KMS-11 (cell line): ENCODE data around the gene PAX9.
A peak's percentile ranks its signal among the peaks of the same experiment; 100 is the strongest.

Experiments used
- H2AFZ ChIP-seq: fragments of 200-600 bp; sonication (generic); 2 replicates; pipeline ENCODE4 v1.6.1; 2016; ENCODE audit warnings: antibody characterized with exemption, mixed run types, low read depth
- H3K27ac ChIP-seq: fragments of 200-600 bp; sonication (generic); 2 replicates; pipeline ENCODE4 v1.6.1; 2016; ENCODE audit warnings: mild to moderate bottlenecking, mixed run types
- H3K27me3 ChIP-seq: fragments of 200-600 bp; sonication (generic); 2 replicates; pipeline ENCODE4 v1.6.1; 2017; ENCODE audit warnings: mild to moderate bottlenecking, low read depth, mixed run types, moderate library complexity; ENCODE audit not compliant: insufficient read depth
- H3K36me3 ChIP-seq: fragments of 200-600 bp; sonication (generic); 2 replicates; pipeline ENCODE4 v1.6.1; 2017; ENCODE audit warnings: mild to moderate bottlenecking, mixed run types; ENCODE audit not compliant: insufficient read depth
- H3K4me1 ChIP-seq: fragments of 200-600 bp; sonication (generic); 2 replicates; pipeline ENCODE4 v1.6.1; 2016; ENCODE audit warnings: mild to moderate bottlenecking, low read depth, mixed run types; ENCODE audit not compliant: poor library complexity, severe bottlenecking
- H3K4me2 ChIP-seq: fragments of 200-600 bp; sonication (generic); 2 replicates; pipeline ENCODE4 v1.7.0; 2016; ENCODE audit warnings: mild to moderate bottlenecking, mixed run types
- H3K4me3 ChIP-seq: fragments of 200-600 bp; sonication (generic); IDR thresholded peaks from 2 replicates; pipeline ENCODE4 v1.6.1; 2017; ENCODE audit warnings: low read depth, low read length, mixed read lengths; ENCODE audit not compliant: insufficient read depth
- H3K79me2 ChIP-seq: fragments of 200-600 bp; sonication (generic); 2 replicates; pipeline ENCODE4 v1.6.1; 2016; ENCODE audit warnings: low read depth, mixed run types; ENCODE audit not compliant: insufficient read depth
- H3K9ac ChIP-seq: fragments of 200-600 bp; sonication (generic); 2 replicates; pipeline ENCODE4 v1.6.1; 2016; ENCODE audit warnings: mild to moderate bottlenecking, mixed run types
- H4K20me1 ChIP-seq: fragments of 200-600 bp; sonication (generic); 2 replicates; pipeline ENCODE4 v1.6.1; 2016; ENCODE audit warnings: mild to moderate bottlenecking, mixed run types; ENCODE audit not compliant: insufficient read depth
- CTCF ChIP-seq: fragments of 200-600 bp; sonication (generic); conservative IDR thresholded peaks from 2 replicates; pipeline ENCODE4 v1.6.1; 2017; ENCODE audit warnings: low read depth, mild to moderate bottlenecking, antibody characterized with exemption, low read length, moderate library complexity, mixed read lengths

PAX9 gene

GRCh38 chr14:36657399-36658122 is 4.1 kb upstream of the PAX9 start:
- Histone ChIP-seq H3K9ac (no peak overlapping the region), H3K36me3 (no peaks in the 10 kb centered on the region), H2AFZ (peak overlapping the region; percentile 14; the same call in 1 of the 2 replicates), H3K27ac (no peak overlapping the region), H3K4me1 (no peaks in the 10 kb centered on the region), H3K27me3 (no peaks in the 10 kb centered on the region), H3K4me2 (peak overlapping the region; percentile 21; the same call in 1 of the 2 replicates), H3K79me2 (no peaks in the 10 kb centered on the region), H4K20me1 (no peaks in the 10 kb centered on the region), H3K4me3 (no peak overlapping the region)
- TF ChIP-seq CTCF = no peak

GRCh38 chr14:36658123-36659009 is 3.3 kb upstream of the PAX9 start:
- no peaks in the 10 kb centered on the region for H3K4me1 ChIP-seq
- no peak overlapping the region for H3K27ac ChIP-seq
- H3K79me2 ChIP-seq = no peaks in the 10 kb centered on the region
- no peak overlapping the region for H3K4me3 ChIP-seq
- TF ChIP-seq CTCF = no peak
- H3K9ac ChIP-seq = no peak overlapping the region
- H3K36me3 ChIP-seq = no peaks in the 10 kb centered on the region
- no peak overlapping the region for H3K4me2 ChIP-seq
- no peaks in the 10 kb centered on the region for H3K27me3 ChIP-seq
- H2AFZ ChIP-seq = no peak overlapping the region
- H4K20me1 ChIP-seq = no peaks in the 10 kb centered on the region

- H3K27ac ChIP-seq = no peak overlapping the region
- no peak overlapping the region for H3K9ac ChIP-seq
- TF ChIP-seq CTCF = no peak
- H3K4me3 ChIP-seq = no peak overlapping the region
- H3K79me2 ChIP-seq = no peaks in the 10 kb centered on the region
- H4K20me1 ChIP-seq = no peaks in the 10 kb centered on the region
- no peak overlapping the region for H3K4me2 ChIP-seq
- no peak overlapping the region for H2AFZ ChIP-seq
- no peaks in the 10 kb centered on the region for H3K27me3 ChIP-seq
- no peaks in the 10 kb centered on the region for H3K36me3 ChIP-seq
- no peaks in the 10 kb centered on the region for H3K4me1 ChIP-seq
Observed at GRCh38 chr14:36659010-36659821, 2.4 kb upstream of the PAX9 start.
